AG10803 (cell line): ENCODE results near the gene ABITRAM.

Source experiments
- DNase-seq: peaks from one replicate; pipeline ENCODE4 v3.0.0; 2010; ENCODE audit warnings: low read depth
- H3K4me3 ChIP-seq: 2 replicates; pipeline ENCODE4 v1.5.1; 2011; ENCODE audit warnings: mild to moderate bottlenecking, low read length, control low read depth
- TF ChIP-seq, protein P1 (sequence below): conservative IDR thresholded peaks from 2 replicates; pipeline ENCODE4 v1.5.1; 2011; ENCODE audit warnings: mild to moderate bottlenecking, low read length, control low read depth, inconsistent platforms

The ABITRAM gene

DNA sequence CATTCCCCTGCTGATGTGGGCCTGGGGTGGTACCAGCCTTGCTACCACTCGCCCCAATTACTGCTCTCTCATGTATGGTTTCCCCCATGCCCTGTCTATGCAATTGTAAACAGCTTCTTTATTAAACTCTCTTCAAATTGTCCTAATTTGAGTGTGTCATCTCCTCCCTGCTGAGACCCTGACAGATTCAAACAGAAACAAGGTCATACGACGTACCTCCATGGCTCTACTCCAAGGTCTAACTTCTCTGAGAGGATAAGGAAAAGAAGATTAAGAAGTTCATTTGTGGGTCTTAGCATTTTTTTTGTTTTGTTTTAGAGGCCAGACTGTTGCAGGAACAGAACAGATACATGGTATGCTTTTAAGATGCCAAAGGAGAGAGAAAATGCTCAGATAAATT, 38.0 kb downstream of the ABITRAM start:
- H3K4me3 ChIP-seq, result no peak overlapping the region
- DNase-seq, result no peak
- TF ChIP-seq, protein P1, sequence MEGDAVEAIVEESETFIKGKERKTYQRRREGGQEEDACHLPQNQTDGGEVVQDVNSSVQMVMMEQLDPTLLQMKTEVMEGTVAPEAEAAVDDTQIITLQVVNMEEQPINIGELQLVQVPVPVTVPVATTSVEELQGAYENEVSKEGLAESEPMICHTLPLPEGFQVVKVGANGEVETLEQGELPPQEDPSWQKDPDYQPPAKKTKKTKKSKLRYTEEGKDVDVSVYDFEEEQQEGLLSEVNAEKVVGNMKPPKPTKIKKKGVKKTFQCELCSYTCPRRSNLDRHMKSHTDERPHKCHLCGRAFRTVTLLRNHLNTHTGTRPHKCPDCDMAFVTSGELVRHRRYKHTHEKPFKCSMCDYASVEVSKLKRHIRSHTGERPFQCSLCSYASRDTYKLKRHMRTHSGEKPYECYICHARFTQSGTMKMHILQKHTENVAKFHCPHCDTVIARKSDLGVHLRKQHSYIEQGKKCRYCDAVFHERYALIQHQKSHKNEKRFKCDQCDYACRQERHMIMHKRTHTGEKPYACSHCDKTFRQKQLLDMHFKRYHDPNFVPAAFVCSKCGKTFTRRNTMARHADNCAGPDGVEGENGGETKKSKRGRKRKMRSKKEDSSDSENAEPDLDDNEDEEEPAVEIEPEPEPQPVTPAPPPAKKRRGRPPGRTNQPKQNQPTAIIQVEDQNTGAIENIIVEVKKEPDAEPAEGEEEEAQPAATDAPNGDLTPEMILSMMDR, result no peak

DNA sequence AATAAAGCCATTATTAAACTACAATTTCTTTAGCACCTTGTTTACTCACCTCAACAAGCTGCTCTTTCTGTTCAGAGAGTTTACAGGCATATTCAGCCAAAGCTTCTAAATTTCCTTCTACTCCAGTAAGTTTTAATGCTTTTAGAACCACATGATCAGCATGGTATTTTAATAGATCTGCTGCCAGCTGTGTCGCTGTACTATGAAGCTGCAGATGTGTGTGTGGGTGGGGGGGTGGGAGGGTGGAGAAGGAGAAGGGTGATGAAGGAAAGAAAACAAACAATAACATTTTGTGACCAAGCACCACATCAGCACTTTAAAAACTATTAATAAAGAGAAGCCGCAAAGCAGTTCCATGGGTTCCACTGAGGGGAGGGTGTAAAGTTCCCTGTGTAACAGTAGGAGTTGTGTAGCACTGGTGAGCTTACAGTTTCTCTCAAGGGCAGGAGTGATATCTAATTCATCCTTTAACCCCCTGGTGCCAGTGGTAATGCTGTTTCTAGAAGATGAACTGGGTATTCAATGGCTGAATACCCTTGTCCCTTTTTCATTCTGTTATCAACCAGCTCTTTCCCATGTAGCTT, 38.5 kb downstream of the ABITRAM start:
- H3K4me3 ChIP-seq, result no peak overlapping the region
- peak; percentile 54 for DNase-seq
- TF ChIP-seq, protein P1, result no peak

DNA sequence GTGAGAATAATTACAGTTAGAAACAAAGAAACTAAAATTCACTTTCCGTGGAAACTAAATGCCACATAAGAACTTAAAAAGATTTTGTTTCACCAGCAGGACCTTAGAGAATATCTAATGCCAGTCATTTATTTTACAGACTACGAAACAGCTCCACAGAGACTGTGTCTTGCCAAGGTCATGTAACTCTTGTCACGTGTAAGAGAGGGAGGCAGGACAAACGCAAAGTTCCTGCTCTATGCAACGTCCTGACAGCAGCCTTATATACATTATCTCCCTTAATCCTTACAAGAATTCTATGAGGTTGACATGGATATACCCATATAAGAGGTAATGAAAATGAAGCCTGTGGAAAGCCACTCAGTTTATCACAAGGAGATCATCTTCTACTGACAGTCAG, 39.7 kb downstream of the ABITRAM start:
- TF ChIP-seq, protein P1, result no peak
- no peak overlapping the region for H3K4me3 ChIP-seq
- DNase-seq, result no peak

DNA sequence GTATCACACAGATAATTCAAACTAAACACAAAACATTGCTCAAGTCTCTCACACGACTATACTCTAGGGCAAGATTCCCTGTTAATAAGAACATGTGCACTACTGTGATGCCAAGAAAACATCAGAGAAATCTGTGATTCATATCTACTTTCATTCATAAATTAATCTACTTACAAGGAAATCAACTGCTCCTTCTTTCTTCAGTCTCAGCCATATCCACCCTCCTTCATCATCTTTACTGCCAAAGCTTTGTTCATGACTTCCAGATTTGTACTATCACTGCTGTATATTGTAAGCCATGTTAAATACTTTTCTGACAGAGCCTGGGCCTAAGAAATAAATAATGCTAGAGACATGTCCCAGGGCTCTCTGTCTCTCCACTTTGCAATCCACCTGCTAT, 44.0 kb downstream of the ABITRAM start:
- TF ChIP-seq, protein P1, result no peak
- H3K4me3 ChIP-seq, result no peak overlapping the region
- DNase-seq, result peak; percentile 31

DNA sequence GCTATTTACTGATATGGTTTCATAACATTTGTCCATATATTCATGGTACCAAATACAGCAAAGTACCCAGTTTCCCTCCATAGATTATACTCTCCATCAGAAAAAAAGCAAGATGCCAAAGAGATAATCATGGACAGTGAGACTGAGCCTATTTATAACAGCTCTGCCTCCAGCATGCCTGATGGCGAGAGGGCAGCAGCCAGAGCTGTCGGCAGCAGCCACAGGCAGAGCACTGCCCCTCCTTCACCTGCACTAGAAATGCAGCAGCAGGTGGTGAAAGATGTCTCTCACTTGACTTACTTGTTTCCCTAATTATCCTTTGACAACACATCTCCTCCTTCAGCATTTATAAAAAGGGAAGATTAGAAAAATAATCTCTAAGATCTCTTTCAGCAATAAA, 46.7 kb downstream of the ABITRAM start:
- DNase-seq, result no peak
- TF ChIP-seq, protein P1, result no peak
- no peak overlapping the region for H3K4me3 ChIP-seq

DNA sequence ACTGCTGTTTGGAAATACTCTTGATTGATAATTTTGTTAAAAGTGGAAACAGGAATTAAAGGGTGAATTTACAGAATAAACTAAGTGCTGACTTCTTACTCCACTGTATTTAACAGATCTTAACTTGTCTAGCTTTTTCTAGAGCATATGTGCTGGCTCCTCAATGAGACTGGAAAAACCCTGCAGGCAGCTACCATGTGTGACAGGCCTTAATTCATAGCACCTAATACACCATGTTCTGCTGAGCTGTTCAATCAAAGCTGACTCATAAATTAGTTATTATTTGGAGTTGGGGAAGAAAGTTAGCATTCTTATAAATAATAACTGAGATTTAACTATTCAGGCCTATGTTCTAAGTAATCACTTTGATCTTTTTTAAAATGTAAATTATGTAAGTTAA, 49.7 kb downstream of the ABITRAM start:
- no peak overlapping the region for H3K4me3 ChIP-seq
- TF ChIP-seq, protein P1, result no peak
- no peak for DNase-seq
